Occipital lobe (tissue), 2 donors: Measurements from ENCODE around the gene EXOC4. TPM values are rescaled to one million over a fixed set of nuclear protein-coding genes. Genes with fewer than 3 reads are reported as not detected.
"Not testable (repeated sequence)": the region's sequence is repeated elsewhere in the genome, so short reads cannot be mapped to it uniquely, and the experiment has no call there.

Experiments
- DNase-seq: peaks from one replicate; lab custom pipeline; 2025; lab: John Stamatoyannopoulos, UW
- total RNA-seq: library from RNA; depleted of rRNA; stranded (reverse); fragments of >200 nt; gene quantifications from one replicate; pipeline ENCODE4 v1.2.3, GENCODE V29; 2014

EXOC4 gene
- total RNA-seq, 1 donor from 2014 or later = 341 TPM

GRCh38 chr7:133748443-133749407 lies 495.8 kb downstream of the EXOC4 start:
- no peak for DNase-seq

- no peak for DNase-seq
Measured at GRCh38 chr7:133750287-133750686, 497.4 kb downstream of the EXOC4 start.

GRCh38 chr7:133751079-133751478 lies 498.2 kb downstream of the EXOC4 start:
- DNase-seq = no peak

GRCh38 chr7:133753513-133753912 lies 500.6 kb downstream of the EXOC4 start:
- DNase-seq = no peak

- no peak for DNase-seq
Measured at GRCh38 chr7:133754708-133755107, 501.8 kb downstream of the EXOC4 start.

- DNase-seq = no peak
Measured at GRCh38 chr7:133755901-133756300, 503.0 kb downstream of the EXOC4 start.

- no peak for DNase-seq
Measured at GRCh38 chr7:133761443-133761842, 508.6 kb downstream of the EXOC4 start.

GRCh38 chr7:133763076-133763640 lies 510.3 kb downstream of the EXOC4 start:
- no peak for DNase-seq

- DNase-seq = no peak
Measured at GRCh38 chr7:133769668-133770067, 516.8 kb downstream of the EXOC4 start.

GRCh38 chr7:133770863-133771492 lies 518.1 kb downstream of the EXOC4 start:
- DNase-seq = no peak

GRCh38 chr7:133771788-133772419 lies 519.0 kb downstream of the EXOC4 start:
- DNase-seq = no peak

- no peak for DNase-seq
Measured at GRCh38 chr7:133773601-133774000, 520.7 kb downstream of the EXOC4 start.

GRCh38 chr7:133775201-133775600 lies 522.3 kb downstream of the EXOC4 start:
- no peak for DNase-seq

GRCh38 chr7:133776266-133776665 lies 523.4 kb downstream of the EXOC4 start:
- no peak for DNase-seq

GRCh38 chr7:133777701-133778100 lies 524.8 kb downstream of the EXOC4 start:
- no peak for DNase-seq

GRCh38 chr7:133778472-133778871 lies 525.6 kb downstream of the EXOC4 start:
- DNase-seq = no peak

GRCh38 chr7:133779538-133779937 lies 526.7 kb downstream of the EXOC4 start:
- not testable (repeated sequence) for DNase-seq

- no peak for DNase-seq
Measured at GRCh38 chr7:133780912-133781311, 528.0 kb downstream of the EXOC4 start.

GRCh38 chr7:133781486-133782090 lies 528.7 kb downstream of the EXOC4 start:
- DNase-seq = no peak

GRCh38 chr7:133782470-133782869 lies 529.6 kb downstream of the EXOC4 start:
- DNase-seq = no peak

- no peak for DNase-seq
Measured at GRCh38 chr7:133783276-133783675, 530.4 kb downstream of the EXOC4 start.
